GM12874 (cell line): Measurements from ENCODE around the gene CEP128.

ENCODE experiments used
- CTCF ChIP-seq: IDR thresholded peaks from 2 replicates; pipeline ENCODE4 v1.5.1; 2011; ENCODE audit warnings: low read depth, mild to moderate bottlenecking, control low read depth, low read length, moderate library complexity; ENCODE audit not compliant: insufficient read depth

CEP128 gene

DNA sequence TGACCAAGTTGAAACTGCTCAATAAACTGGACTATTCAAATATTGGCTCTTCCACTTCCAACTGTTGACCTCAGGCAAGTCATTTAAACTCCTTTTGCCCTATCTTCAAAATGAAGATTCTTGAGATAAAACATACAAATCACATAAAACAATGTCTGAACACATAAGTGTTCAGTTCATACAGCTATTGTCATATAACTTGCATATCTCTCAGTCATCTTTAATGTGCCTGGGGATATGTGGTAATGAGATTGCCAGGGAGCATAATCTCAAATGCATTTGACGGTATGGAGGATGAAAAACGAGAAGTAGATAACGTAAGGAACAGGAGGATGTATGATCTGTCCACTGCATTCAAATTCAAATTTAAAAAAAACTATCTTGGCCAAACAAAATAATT lies 493.3 kb downstream of the CEP128 start:
- no peak for TF ChIP-seq CTCF

- no peak for TF ChIP-seq CTCF
Observed at GRCh38 chr14:80447392-80447791, 494.1 kb downstream of the CEP128 start.
